NCI-H1092 (cell line): ENCODE data around the gene CCDC73.
"Not testable (repeated sequence)": the region's sequence is repeated elsewhere in the genome, so short reads cannot be mapped to it uniquely, and the experiment has no call there.

ENCODE experiments used
- DNase-seq: peaks from one replicate; lab custom pipeline; 2025; lab: John Stamatoyannopoulos, UW

Gene CCDC73

DNA sequence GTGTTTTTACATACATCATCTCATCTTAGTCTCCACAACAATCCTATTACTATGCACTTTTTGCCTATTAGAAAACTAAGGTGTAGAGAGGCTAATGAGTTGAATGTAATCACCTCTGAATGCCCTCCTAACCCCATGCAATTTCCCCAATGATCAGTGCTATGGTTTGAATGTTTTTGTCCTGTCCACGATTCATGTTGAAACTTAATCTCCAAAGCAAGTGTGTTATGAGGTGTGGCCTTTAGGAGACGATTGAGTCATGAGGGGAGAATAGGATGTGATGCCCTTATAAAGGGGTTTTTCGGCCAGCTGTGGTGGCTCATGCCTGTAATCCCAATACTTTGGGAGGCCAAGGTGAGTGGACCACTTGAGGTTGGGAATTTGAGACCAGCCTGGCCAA lies 2.0 kb upstream of the CCDC73 start:
- DNase-seq: no peak

- DNase-seq: peak; percentile 38
Observed at GRCh38 chr11:32792948-32793475, 1.4 kb downstream of the CCDC73 start.

DNA sequence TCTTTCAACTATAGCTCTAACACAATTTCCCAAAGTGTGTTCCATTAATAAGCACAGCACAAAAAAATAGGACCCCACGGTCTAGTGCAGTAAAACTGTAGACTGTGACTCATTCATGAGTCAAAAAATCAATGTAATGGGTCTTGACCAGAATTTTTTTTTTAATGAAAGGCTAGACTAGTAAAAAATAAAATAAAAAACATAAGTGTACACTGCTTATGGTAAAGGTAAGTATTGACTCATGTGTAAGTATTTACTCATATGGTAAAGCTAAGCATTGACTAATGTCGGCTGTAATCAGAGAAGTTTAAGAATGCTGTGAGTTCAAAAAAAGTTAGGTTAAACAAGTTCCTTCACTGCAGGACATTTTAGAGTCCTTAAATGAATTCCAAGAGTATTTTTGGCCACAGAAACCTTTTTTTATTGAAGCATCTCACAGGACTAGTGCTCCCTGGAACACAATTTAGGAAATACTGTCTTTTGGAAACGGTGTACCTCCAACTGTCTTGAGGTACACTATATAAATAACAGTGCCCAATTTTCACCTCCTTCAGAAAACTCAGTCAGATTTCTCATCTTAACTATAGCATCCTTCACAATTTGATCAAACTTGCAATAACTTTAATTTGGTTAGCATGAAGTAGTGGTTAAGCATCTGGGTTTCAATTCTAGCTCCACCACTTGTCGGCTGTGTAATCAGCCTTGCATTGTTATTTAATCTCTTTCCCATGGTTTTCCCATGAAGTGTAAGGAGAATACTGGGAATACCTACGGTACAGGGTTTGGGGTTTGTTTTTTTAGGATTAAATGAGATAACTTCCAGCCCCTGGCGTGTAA lies 2.1 kb downstream of the CCDC73 start:
- DNase-seq: no peak

DNA sequence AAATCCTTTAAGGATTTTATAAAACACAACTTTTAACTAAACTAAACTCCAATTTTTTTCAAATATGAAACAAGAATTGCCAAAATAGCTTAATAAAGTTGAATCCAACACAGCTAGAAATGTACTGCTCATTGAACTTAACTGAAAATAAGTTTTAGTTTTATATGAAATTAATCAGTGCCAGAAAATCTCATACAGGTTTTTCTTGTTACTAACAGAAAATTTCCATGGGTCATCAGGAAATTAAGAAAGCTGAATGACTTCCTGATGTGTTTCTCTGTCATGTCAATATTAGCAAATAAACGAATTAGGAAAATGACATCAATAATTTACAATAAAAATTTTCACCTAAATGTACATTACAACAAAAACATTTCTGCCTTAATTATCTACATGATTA lies 3.5 kb downstream of the CCDC73 start:
- DNase-seq: no peak

- no peak for DNase-seq
Observed at GRCh38 chr11:32786811-32787210, 7.7 kb downstream of the CCDC73 start.

- no peak for DNase-seq
Observed at GRCh38 chr11:32785262-32785661, 9.2 kb downstream of the CCDC73 start.

GRCh38 chr11:32781721-32782120 lies 12.7 kb downstream of the CCDC73 start:
- DNase-seq: no peak

DNA sequence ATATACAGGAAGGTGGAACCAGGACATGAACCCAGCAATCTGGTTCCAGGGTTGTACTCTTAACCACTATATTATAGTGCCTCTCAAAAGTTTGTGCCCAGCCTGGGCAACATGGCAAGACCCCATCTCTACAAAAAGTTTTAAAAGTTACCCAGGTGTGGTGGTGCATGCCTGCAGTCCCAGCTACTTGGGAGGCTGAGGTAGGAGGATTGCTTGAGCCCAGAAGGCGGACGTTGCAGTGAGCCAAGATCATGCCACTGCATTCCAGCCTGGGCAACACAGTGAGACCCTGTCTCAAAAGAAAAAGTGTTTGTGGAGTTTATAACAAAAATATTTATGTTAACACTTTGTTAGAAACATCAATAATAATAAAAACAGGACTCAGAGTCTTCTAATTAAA lies 13.6 kb downstream of the CCDC73 start:
- DNase-seq: not testable (repeated sequence)

DNA sequence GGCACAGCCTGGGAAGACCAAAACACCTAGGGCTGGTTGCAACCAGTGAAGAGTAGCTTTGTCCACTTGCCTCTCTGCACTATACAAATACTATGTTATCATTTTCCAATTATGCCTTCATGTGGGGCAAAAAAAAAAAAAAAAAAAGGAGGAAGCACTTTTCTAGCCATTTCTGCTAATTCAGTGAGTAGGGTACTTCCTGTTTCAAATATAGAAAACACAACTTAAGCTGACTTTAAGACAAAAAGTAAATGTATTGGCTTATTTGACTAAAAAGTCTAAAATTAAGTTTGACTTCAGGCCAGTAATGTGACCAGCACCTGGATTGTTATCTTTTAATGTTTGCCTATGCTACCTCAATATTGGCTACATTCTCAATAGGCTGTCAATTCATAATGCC lies 15.3 kb downstream of the CCDC73 start:
- no peak for DNase-seq

- no peak for DNase-seq
Observed at GRCh38 chr11:32775908-32776307, 18.6 kb downstream of the CCDC73 start.

DNA sequence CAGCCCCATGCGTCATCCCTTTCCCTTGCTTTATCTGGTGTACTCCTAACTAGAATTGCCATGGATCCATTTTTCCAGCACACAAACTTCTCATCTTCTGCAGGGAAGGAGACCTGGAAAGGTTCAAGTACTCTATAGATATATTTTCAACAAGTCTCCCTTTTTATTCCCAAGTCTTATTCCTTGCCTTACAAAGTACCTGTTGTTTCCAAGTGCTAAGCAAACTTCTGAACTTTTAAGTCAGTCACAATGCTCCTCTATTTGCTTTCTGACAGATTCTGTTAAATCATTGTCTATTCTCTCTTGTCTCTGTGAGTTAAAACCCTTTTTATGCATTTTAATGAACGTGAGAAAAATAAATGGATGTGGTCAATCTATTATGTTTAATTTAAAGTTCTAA lies 20.4 kb downstream of the CCDC73 start:
- no peak for DNase-seq

GRCh38 chr11:32772731-32773130 lies 21.7 kb downstream of the CCDC73 start:
- no peak for DNase-seq

- DNase-seq: not testable (repeated sequence)
Observed at GRCh38 chr11:32761774-32762173, 32.7 kb downstream of the CCDC73 start.

GRCh38 chr11:32758291-32758690 lies 36.2 kb downstream of the CCDC73 start:
- DNase-seq: no peak

DNA sequence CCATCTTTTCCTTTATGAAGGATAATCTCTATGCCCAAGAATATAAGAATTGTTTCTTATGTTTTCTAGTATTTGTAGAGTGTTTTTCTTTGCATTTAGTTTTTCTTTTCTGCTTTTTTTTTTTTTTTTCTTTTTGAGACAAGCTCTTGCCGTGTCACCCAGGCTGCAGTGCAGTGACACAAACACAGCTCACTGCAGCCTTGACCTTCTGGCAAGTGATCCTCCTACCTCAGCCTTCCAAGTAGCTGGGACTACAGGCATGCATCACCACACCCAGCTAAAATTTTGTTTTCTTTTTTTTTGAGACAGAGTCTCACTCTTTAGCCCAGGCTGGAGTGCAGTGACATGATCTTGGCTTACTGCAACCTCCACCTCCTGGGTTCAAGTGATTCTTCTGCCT lies 41.3 kb downstream of the CCDC73 start:
- not testable (repeated sequence) for DNase-seq

GRCh38 chr11:32752001-32752400 lies 42.5 kb downstream of the CCDC73 start:
- DNase-seq: no peak

DNA sequence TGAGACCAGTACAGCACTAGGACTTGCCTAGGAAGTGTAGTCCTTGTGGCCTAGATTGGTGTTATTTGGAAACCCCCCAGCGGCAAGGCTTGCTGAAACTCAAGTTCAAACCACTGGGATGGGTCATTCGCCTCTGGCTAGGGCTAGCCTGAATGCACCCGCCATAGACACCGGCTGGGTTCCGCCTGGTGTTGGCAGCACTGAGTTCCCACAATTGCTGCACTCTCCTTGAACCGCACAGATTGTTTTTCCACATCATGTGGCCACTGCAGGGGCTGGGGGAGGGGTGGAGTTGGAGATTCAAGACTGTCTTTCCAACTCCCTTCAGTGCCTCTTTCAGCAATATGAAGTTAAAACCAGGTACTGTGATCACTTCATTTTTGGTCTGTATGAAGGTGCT lies 43.1 kb downstream of the CCDC73 start:
- DNase-seq: no peak

DNA sequence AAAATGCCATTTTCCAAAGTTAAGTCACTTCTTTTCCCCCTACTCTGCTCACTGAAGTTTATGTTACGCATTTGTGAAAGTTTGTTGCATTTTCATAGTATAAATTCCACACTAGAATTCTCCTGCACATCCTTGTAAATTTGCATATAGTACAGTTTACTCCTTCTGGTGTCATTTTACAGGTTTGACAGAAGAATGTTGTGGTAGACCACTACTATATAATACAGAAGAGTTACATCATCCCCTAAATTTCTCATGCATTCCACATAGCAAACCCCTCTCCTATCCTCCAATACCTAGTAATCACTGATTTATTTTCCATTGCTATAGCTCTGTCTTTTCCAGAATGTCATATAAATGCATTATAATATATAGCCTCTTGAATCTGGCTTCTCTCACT lies 64.5 kb downstream of the CCDC73 start:
- DNase-seq: no peak

DNA sequence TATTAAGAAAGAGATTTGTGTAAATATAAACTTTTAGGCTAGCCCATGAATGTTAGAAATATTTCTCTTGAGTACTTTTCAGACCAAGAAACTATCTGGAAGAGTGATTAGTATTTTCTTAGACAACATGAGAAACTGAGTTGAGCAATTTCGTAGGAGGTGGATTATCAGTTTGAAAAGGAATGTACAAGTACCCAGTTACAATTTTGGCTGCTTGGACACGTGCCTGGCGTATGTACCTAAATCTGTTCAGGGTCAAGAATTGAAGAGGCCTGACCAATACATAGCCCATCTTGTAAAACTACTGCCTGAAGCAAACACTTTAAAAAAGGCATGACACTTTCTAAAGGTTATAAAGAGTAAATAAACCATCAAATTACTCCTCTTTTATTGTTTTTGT lies 71.1 kb downstream of the CCDC73 start:
- no peak for DNase-seq

DNA sequence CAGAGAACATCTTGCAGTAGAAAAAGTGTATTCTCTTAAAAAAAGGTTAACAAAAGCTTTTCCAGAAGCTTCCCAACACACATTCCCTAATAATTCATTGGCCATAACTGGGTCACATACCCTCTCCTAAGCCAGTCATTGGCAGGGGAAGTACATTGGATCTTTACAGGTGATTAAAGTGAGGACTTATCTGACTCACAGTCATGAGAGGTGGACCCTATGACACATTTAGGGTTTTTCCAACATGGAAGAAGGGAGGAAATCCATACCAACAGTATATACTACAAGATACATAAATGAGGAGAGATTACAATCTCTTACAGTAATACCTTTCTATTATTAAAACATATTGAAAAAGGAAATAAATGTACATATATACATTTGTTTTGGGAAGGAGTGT lies 72.2 kb downstream of the CCDC73 start:
- no peak for DNase-seq

DNA sequence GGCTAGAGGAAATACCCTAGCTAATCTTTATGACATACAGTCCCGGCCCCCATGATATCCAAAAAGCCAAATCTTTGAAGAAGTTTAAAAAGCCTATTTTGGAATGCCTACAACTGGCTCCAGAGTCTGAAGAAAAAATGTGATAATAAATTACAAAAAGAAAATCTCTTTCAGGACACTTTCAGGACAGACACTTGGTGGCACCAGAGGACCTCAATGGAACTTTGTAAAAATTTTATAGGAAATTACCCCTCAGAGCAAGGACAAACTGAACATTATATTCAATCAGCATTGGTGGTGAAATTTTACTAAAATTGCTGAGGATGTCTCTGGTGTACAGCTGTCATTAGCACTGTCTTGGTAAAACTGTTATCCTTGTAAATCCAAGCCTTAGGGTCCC lies 81.0 kb downstream of the CCDC73 start:
- no peak for DNase-seq

DNA sequence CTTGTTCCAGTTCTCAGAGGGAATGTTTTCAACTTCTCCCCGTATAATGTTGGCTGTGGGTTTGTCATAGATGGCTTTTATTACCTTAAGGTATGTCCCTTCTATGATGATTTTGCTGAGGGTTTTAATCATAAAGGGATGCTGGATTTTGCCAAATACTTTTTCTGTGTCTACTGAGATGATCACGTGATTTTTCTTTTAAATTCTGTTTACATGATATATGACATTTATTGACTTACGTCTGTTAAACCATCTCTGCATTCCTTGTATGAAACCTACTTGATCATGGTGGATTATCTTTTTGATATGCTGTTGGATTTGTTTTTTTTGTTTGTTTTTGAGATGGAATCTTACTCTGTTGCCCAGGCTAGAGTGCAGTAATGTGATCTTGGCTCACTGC lies 85.5 kb downstream of the CCDC73 start:
- DNase-seq: not testable (repeated sequence)

DNA sequence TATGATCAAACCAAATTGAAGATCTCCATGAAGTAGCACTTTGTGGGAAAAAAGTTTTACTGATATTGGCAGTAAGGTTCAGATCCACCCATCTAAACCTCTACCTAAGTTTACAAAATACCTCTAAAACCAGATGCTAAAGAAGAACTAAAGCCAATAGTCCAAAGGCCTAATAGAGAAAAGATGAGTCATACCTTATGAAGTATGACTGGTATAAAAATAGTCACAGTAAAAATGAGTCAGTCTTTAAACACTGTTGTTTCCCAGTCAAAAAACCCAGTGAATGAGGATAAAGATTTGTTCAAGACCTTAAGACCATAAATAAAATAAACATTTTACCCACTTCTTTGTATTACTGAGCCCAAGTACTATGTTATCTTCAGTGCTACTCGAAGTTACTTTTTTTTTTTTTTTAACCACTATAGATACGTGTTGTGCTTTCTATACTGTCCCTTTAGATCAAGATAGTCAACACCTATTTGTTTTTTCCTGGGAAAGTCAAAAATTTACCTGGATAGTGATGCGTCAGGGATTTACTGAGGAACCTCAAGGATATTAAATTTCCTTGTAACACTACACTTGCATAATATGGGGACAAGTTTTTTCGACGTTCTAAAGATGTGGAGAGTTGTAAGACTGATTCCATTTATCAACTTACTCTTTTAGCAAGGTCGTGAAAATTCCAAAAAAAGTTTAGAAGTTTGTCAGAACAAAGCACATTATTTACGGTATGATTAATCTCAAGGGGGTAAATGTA lies 87.3 kb downstream of the CCDC73 start:
- no peak for DNase-seq
